ENCODE measurements around the gene SNX17. TPM values are rescaled to one million over a fixed set of nuclear protein-coding genes. Genes with fewer than 3 reads are reported as not detected.

Gene SNX17
- total RNA-seq, 1 experiment from 2014 or later = 109 TPM

- TF ChIP-seq EZH2 (IDR thresholded peaks at IDR 0.05; ENCODE audit: borderline replicate concordance, low read depth, low read length, poor library complexity, severe bottlenecking) (no peak), CTCF (conservative IDR thresholded peaks at IDR 0.05; ENCODE audit: low read depth, low read length) (no peak)
These were observed 47.4 kb upstream of the SNX17 start, which contains the start of gene MPV17 for GRCh38 chr2:27322766-27323595. MPV17 (minus strand) TSS chr2:27323097; CDS start chr2:27322517, 580 bp downstream.

DNA sequence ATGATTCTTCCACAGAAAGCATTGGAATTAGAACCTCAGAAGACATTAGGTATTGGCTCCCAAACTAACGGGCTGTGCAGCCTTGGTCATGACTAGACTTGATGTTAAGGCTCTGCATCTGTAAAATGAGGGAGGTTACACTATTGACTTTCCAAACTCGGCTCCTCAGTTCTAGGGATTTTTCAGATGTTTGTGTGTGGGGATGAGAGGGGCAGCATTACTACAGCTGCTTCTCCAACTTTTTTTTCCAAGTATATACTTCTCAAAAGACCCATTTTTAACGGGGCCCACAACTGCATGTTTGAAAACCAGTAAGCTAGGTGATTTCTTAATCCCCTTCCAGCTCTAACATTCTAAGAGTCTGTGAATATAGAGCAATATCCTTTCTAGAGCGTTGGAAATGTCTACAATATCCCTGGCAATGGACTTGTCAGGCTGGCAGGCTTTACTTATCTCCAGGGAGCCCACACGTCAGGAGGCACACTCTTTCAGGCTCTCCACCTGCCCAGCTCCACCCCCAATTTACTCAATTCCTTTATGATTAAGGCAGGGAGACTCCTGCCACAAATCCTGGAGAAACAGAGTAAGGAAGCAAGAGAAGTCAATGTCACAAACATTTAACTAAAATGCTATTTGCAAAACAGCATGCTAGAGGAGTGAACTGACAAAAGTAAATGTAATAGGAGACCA is 46.7 kb upstream of the SNX17 start:
- no peaks in the 10 kb centered on the region for H3K27me3 ChIP-seq (replicated peaks; ENCODE audit: insufficient read depth, low read depth, low read length, poor library complexity)
- intact Hi-C loops (cut with micrococcal nuclease; ENCODE audit: unreplicated experiment) = no loop called here
- BruUV-seq (replicated peaks) = no TSS peak
- peaks cover 25% of the 10 kb centered on the region for H3K36me3 ChIP-seq (ENCODE audit: insufficient read depth, low read length, poor library complexity, severe bottlenecking)
- peaks cover 6% of the 10 kb centered on the region for H3K4me1 ChIP-seq (ENCODE audit: insufficient read depth, low read length, poor library complexity, severe bottlenecking)
- peak overlapping the region; percentile 65 for H3K4me3 ChIP-seq (ENCODE audit: low read depth, low read length, poor library complexity, severe bottlenecking)
- POLR2A ChIA-PET (ENCODE audit: low non-redundant PET) = interaction anchor here (0.5 kb wide), 1 partner anchor 17 kb away, joined by 5 read pairs; no protein-coding TSS in a partner anchor
- H3K9me3 ChIP-seq (ENCODE audit: low read depth, low read length, poor library complexity, severe bottlenecking) = no peaks in the 10 kb centered on the region
- DNase-seq (ENCODE audit: low spot score) = no peak
- no peak for TF ChIP-seq EZH2 (IDR thresholded peaks at IDR 0.05; ENCODE audit: borderline replicate concordance, low read depth, low read length, poor library complexity, severe bottlenecking)
- TF ChIP-seq CTCF (conservative IDR thresholded peaks at IDR 0.05; ENCODE audit: low read depth, low read length) = no peak
- H3K27ac ChIP-seq (ENCODE audit: low read depth, low read length, poor library complexity, severe bottlenecking) = peak overlapping the region; percentile 96
- CTCF ChIA-PET = interaction anchor here (1.0 kb wide), 1 partner anchor 44 kb away, joined by 4 read pairs; no protein-coding TSS in a partner anchor

More at GRCh38 chr2:27322766-27323595, 47.4 kb upstream of the SNX17 start, which contains the start of gene MPV17:
- H3K4me1 ChIP-seq (ENCODE audit: insufficient read depth, low read length, poor library complexity, severe bottlenecking) = peaks cover 6% of the 10 kb centered on the region
- peak within 1 kb of the TSS; percentile 65 for H3K4me3 ChIP-seq (ENCODE audit: low read depth, low read length, poor library complexity, severe bottlenecking)
- ChIA-PET POLR2A (ENCODE audit: low non-redundant PET) (interaction anchor here (0.5 kb wide), 1 partner anchor 17 kb away, joined by 5 read pairs; no protein-coding TSS in a partner anchor), CTCF (interaction anchor here (0.6 to 1.0 kb wide), 2 partner anchors 44 to 198 kb away, joined by 4 to 6 read pairs; no protein-coding TSS in a partner anchor)
- H3K27ac ChIP-seq (ENCODE audit: low read depth, low read length, poor library complexity, severe bottlenecking) = peak within 1 kb of the TSS; percentile 96
- H3K27me3 ChIP-seq (replicated peaks; ENCODE audit: insufficient read depth, low read depth, low read length, poor library complexity) = no peaks in the 10 kb centered on the region
- H3K9me3 ChIP-seq (ENCODE audit: low read depth, low read length, poor library complexity, severe bottlenecking) = no peaks in the 10 kb centered on the region
- intact Hi-C loops (cut with micrococcal nuclease; ENCODE audit: unreplicated experiment) = no loop called here
- DNase-seq (ENCODE audit: low spot score) = peak; percentile 92
- H3K36me3 ChIP-seq (ENCODE audit: insufficient read depth, low read length, poor library complexity, severe bottlenecking) = peaks cover 17% of the 10 kb centered on the region
- TSS peak; percentile 96 for BruUV-seq (replicated peaks)

- ChIA-PET POLR2A (ENCODE audit: low non-redundant PET) (no interaction called here), CTCF (no interaction called here)
- DNase-seq (ENCODE audit: low spot score) = no peak
- Histone ChIP-seq H3K4me3 (ENCODE audit: low read depth, low read length, poor library complexity, severe bottlenecking) (no peak overlapping the region), H3K27me3 (replicated peaks; ENCODE audit: insufficient read depth, low read depth, low read length, poor library complexity) (no peaks in the 10 kb centered on the region), H3K4me1 (ENCODE audit: insufficient read depth, low read length, poor library complexity, severe bottlenecking) (peaks cover 6% of the 10 kb centered on the region), H3K27ac (ENCODE audit: low read depth, low read length, poor library complexity, severe bottlenecking) (no peak overlapping the region), H3K36me3 (ENCODE audit: insufficient read depth, low read length, poor library complexity, severe bottlenecking) (peaks cover 33% of the 10 kb centered on the region), H3K9me3 (ENCODE audit: low read depth, low read length, poor library complexity, severe bottlenecking) (no peaks in the 10 kb centered on the region)
- no TSS peak for BruUV-seq (replicated peaks)
- TF ChIP-seq EZH2 (IDR thresholded peaks at IDR 0.05; ENCODE audit: borderline replicate concordance, low read depth, low read length, poor library complexity, severe bottlenecking) (no peak), CTCF (conservative IDR thresholded peaks at IDR 0.05; ENCODE audit: low read depth, low read length) (no peak)
- intact Hi-C loops (cut with micrococcal nuclease; ENCODE audit: unreplicated experiment) = no loop called here
These were observed 45.7 kb upstream of the SNX17 start for GRCh38 chr2:27324720-27325119.

All from A673 (cell line).